Stomach (tissue), 9 donors: ENCODE measurements around the gene ZSWIM5. TPM values are rescaled to one million over a fixed set of nuclear protein-coding genes. Genes with fewer than 3 reads are reported as not detected.
A peak's percentile ranks its signal among the peaks of the same experiment; 100 is the strongest.
"Not testable (repeated sequence)": the region's sequence is repeated elsewhere in the genome, so short reads cannot be mapped to it uniquely, and the experiment has no call there.

Source experiments
- DNase-seq, 2 donors: peaks; one replicate each; pipeline versions ENCODE4 v3.0.0 to v3.0.0-alpha.2; 2013 to 2019
- H3K27ac ChIP-seq, 5 donors: fragments of 200-600 bp in 4 of 5; sonication (generic) in 4 of 5; one replicate each; pipeline ENCODE4 v1.5.1; 2013 to 2019; ENCODE audit warnings: mild to moderate bottlenecking in 1 of 5, moderate library complexity in 1 of 5
- H3K27me3 ChIP-seq, 3 donors: fragments of 200-600 bp; sonication (generic); one replicate each; pipeline ENCODE4 v1.5.1; 2017 to 2019; ENCODE audit warnings: mixed run types in 1 of 3
- H3K36me3 ChIP-seq, 4 donors: fragments of 200-600 bp; sonication (generic); 1 replicate in 3 of 4; 2 replicates in 1 of 4; pipeline ENCODE4 v1.5.1; 2016 to 2019
- H3K4me1 ChIP-seq, 4 donors: fragments of 200-600 bp; sonication (generic); one replicate each; pipeline ENCODE4 v1.5.1; 2016 to 2019
- H3K4me3 ChIP-seq, 4 donors: fragments of 200-600 bp; sonication (generic) in 3 of 4; one replicate each; pipeline ENCODE4 v1.5.1; 2016 to 2019; ENCODE audit warnings: mild to moderate bottlenecking in 1 of 4
- H3K9me3 ChIP-seq, 4 donors: fragments of 200-600 bp; sonication (generic); one replicate each; pipeline ENCODE4 v1.5.1; 2016 to 2019
- EP300 ChIP-seq: sonication (generic); formaldehyde crosslinking; IDR thresholded peaks from one replicate; pipeline ENCODE4 v1.6.1; 2017; ENCODE audit warnings: antibody characterized with exemption
- POLR2A ChIP-seq, 4 donors: fragments of 450-650 bp; IDR thresholded peaks; one replicate each; pipeline ENCODE4 v1.6.1; 2016; ENCODE audit warnings: antibody characterized with exemption in 4 of 4, control low read depth in 2 of 4, mild to moderate bottlenecking in 1 of 4, moderate library complexity in 1 of 4
- POLR2AphosphoS5 ChIP-seq, 3 donors: sonication (generic); formaldehyde crosslinking; IDR thresholded peaks; one replicate each; pipeline ENCODE4 v1.6.1; 2016; ENCODE audit warnings: antibody characterized with exemption in 3 of 3
- WGBS, 5 donors: extraction: QIAGEN DNeasy Blood & Tissue Kit in 3 of 5; methylation state at CpG; one replicate each; pipeline versions ENCODE4 v1.1.5 to v1.1.7; 2013 to 2018; 5-methylcytosine and 5-hydroxymethylcytosine counted together
- intact Hi-C: fragments of 100-400 bp; cut with DNase I; formaldehyde crosslinking; loops from one replicate; pipeline ENCODE4 v1.15.1; 2023; ENCODE audit warnings: low total_unique reads
- polyA plus RNA-seq, 3 donors: library from polyadenylated mRNA; stranded (reverse); fragments of 200-250 nt; gene quantifications; one replicate each; pipeline ENCODE4 v1.2.3, GENCODE V29; 2013
- total RNA-seq, 5 donors: library from RNA; depleted of rRNA; stranded (reverse); fragments of >200 nt; gene quantifications; one replicate each; pipeline versions ENCODE4 v1.1.0 to v1.2.3, GENCODE V29; 2014 to 2016
- TF ChIP-seq, protein P1 (sequence below), 7 experiments: fragments of 450-650 bp in 4 of 7; fragments of 200-600 bp in 3 of 7; sonication (generic) in 3 of 7; IDR thresholded peaks; one replicate each; pipeline ENCODE4 v1.5.1; 2016 to 2019; ENCODE audit warnings: antibody characterized with exemption in 7 of 7, control low read depth in 2 of 7, mild to moderate bottlenecking in 1 of 7
- donor health status: healthy with polysubstance abuse.
- donor health status: Bipolar disorder and iron deficiency.
- donor health status: healthy.

The ZSWIM5 gene
- total and polyA plus RNA-seq, 8 donors = 0.45 to 10.1 (median 0.87) TPM

DNA sequence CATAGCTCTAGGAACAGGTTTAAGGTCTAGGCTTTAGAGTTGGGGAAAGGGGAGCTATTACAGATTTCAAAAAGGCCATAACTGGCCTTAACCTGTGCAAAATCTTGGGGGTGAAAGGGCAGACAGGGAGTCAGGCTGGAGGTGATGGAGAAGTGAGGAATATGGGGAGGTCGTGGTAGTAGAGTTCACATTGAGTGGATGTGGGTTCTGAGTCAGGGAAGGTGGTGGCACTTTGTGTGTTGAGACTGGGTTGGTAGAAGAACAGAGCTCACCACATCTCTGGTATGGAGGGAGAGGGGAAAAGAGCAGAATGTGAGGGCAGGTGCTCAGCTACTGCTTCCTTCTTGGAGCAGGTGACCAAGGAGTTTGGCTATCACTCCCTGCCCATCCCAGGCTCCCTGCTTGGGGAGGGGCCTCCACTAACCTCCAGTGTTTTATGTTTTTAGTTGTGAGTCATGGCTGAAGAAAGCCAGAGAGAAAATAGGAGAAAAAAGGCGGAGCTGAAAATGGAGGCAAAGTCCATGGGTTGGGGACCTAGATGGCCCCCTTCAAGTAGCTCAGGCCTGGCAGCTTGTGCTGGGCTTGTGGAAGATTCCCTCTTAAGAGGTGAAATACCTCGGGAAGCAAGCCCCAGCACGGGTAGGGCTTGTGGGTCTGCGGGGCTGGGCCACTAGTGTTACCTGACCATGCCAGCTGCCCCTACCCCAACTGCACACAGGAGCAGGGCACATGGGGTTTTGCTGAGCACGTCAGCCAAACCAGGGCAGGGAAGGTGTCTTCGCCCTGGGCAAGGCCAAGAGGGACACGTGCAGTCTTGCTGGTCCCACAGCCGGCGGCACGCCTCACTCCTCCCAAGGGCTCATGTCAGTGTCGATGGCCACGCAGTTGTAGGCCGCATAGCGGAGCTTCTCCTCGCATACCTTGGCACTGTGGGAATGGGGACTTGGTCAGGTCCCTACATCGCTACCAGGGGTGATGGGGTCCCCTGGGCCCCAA lies 203.5 kb downstream of the ZSWIM5 start:
- DNase-seq = peak in 1 of 2 donors; percentile 25

DNA sequence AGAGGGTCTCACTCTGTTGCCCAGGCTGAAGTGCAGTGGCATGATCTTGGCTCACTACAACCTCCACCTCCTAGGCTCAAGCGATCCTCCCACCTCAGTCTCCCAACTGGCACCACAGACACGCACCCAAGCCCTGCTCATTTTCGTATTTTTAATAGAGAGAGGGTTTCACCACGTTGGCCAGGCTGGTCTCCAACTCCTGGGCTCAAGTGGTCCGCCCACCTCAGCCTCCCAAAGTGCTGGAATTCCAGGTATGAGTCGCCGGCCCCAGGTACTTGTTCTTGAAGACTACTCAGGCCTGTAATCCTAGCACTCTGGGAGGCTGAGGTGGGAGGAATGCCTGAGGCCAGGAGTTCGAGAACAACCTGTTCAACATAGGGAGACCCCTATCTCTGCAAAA lies 204.8 kb downstream of the ZSWIM5 start:
- peaks cover 46 to 53% (median 51%) of the 10 kb centered on the region in 4 donors for H3K36me3 ChIP-seq
- DNase-seq, H3K9me3 ChIP-seq, H3K27me3 ChIP-seq, H3K4me3 ChIP-seq, H3K4me1 ChIP-seq, H3K27ac ChIP-seq: not testable (repeated sequence)
- 85 to 90% (median 88%) methylated on average over 8 of the region's 8 CpGs for WGBS, 5 donors
- intact Hi-C loops = loop anchor here (10.0 kb wide), 1 partner anchor 167 kb away; no protein-coding TSS in a partner anchor

More for the DNA sequence above, 203.5 kb downstream of the ZSWIM5 start:
- no peak overlapping the region for H3K4me3 ChIP-seq
- peaks cover 60 to 67% (median 65%) of the 10 kb centered on the region in 4 donors for H3K36me3 ChIP-seq
- H3K9me3 ChIP-seq = no peaks in the 10 kb centered on the region
- WGBS, 5 donors = 87 to 91% (median 88%) methylated on average over 15 to 17 of the region's 17 CpGs
- intact Hi-C loops = loop anchor here (10.0 kb wide), 1 partner anchor 168 kb away; no protein-coding TSS in a partner anchor
- no peak for TF ChIP-seq POLR2AphosphoS5 (IDR thresholded peaks at IDR 0.05)
- TF ChIP-seq, protein P1, sequence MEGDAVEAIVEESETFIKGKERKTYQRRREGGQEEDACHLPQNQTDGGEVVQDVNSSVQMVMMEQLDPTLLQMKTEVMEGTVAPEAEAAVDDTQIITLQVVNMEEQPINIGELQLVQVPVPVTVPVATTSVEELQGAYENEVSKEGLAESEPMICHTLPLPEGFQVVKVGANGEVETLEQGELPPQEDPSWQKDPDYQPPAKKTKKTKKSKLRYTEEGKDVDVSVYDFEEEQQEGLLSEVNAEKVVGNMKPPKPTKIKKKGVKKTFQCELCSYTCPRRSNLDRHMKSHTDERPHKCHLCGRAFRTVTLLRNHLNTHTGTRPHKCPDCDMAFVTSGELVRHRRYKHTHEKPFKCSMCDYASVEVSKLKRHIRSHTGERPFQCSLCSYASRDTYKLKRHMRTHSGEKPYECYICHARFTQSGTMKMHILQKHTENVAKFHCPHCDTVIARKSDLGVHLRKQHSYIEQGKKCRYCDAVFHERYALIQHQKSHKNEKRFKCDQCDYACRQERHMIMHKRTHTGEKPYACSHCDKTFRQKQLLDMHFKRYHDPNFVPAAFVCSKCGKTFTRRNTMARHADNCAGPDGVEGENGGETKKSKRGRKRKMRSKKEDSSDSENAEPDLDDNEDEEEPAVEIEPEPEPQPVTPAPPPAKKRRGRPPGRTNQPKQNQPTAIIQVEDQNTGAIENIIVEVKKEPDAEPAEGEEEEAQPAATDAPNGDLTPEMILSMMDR (IDR thresholded peaks at IDR 0.05) = no peak
- no peak for TF ChIP-seq POLR2A (IDR thresholded peaks at IDR 0.05)
- no peak for TF ChIP-seq EP300
- no peaks in the 10 kb centered on the region for H3K4me1 ChIP-seq
- no peak overlapping the region for H3K27ac ChIP-seq
- H3K27me3 ChIP-seq = no peaks in the 10 kb centered on the region

DNA sequence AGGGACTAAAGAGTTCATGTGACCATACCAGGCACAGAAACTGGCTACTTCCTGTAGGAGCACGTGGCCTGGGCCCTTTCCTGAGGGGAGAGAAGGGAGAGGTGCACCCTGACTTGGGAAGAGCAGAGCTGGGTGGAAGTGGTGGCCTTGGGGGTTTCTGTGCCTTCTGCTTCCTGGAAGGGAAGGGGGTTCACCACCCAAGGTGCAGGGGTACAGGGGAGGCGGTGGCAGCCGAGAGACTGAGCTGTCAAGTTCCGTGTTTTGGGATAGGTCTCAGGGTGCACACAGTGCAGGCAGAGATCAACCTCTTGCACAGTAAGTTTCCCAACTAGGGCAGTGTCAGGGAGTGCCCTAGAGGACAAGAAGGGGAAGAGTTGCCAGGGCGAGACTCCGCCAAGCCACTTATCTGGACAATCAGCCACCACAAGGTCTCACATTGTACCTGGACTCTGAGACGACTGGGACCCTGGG lies 205.4 kb downstream of the ZSWIM5 start:
- intact Hi-C loops = loop anchor here (10.0 kb wide), 1 partner anchor 166 kb away; no protein-coding TSS in a partner anchor
- no peaks in the 10 kb centered on the region for H3K27me3 ChIP-seq
- H3K36me3 ChIP-seq = peaks cover 42 to 48% (median 46%) of the 10 kb centered on the region in 4 donors
- 46 to 68% (median 50%) methylated on average over 7 of the region's 7 CpGs for WGBS, 5 donors
- H3K4me3 ChIP-seq = no peak overlapping the region
- no peak overlapping the region for H3K27ac ChIP-seq
- peak; percentile 22 to 43 for DNase-seq
- no peaks in the 10 kb centered on the region for H3K9me3 ChIP-seq
- no peaks in the 10 kb centered on the region for H3K4me1 ChIP-seq
- TF ChIP-seq POLR2AphosphoS5 (IDR thresholded peaks at IDR 0.05) (no peak), POLR2A (IDR thresholded peaks at IDR 0.05) (no peak), EP300 (no peak)
- TF ChIP-seq, protein P1 (IDR thresholded peaks at IDR 0.05) = no peak

DNA sequence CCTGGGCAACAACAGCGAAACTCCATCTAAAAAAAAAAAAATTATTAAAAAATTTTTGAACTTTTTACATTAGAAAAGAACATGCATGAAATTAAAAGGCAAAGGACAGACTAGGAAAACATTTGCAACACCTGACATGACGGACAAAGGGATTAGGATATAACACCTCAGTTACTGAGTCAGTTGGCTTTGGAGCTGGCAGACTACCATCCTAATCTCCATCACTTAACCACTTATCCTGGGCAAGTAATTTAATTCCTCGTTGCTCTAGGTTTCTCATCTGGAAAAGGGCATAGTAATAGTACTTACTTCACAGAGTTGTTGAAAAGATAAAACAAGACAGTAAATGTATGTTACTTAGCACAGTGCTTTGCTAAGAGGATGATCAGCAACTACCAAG lies 207.2 kb downstream of the ZSWIM5 start:
- intact Hi-C loops = no loop called here
- H3K4me3 ChIP-seq = no peak overlapping the region
- H3K4me1 ChIP-seq = no peaks in the 10 kb centered on the region
- H3K36me3 ChIP-seq = peaks cover 24 to 29% (median 27%) of the 10 kb centered on the region in 4 donors
- no peak for DNase-seq
- WGBS, 5 donors = 76 to 84% (median 78%) methylated on average over 3 of the region's 3 CpGs
- no peak overlapping the region for H3K27ac ChIP-seq
- no peaks in the 10 kb centered on the region for H3K9me3 ChIP-seq
- H3K27me3 ChIP-seq = no peaks in the 10 kb centered on the region
- no peak for TF ChIP-seq EP300
- no peak for TF ChIP-seq POLR2AphosphoS5 (IDR thresholded peaks at IDR 0.05)
- TF ChIP-seq, protein P1 (IDR thresholded peaks at IDR 0.05) = no peak
- no peak for TF ChIP-seq POLR2A (IDR thresholded peaks at IDR 0.05)
